ENCODE data around the gene NEURL3.
A peak's percentile ranks its signal among the peaks of the same experiment; 100 is the strongest.

The NEURL3 gene

GRCh38 chr2:96477458-96477857, 27.7 kb downstream of the NEURL3 start:
- H3K4me3 ChIP-seq (replicated peaks; ENCODE audit: insufficient read depth, low read length), result no peak overlapping the region
- DNase-seq (ENCODE audit: low read depth in 1 of 2, low spot score in 1 of 2), result no peak
- no peak overlapping the region for H3K27ac ChIP-seq (replicated peaks)
- H3K27me3 ChIP-seq (ENCODE audit: insufficient read depth, poor library complexity, severe bottlenecking), result no peaks in the 10 kb centered on the region
- TF ChIP-seq REST (IDR thresholded peaks at IDR 0.05; ENCODE audit: insufficient replicate concordance, low read depth), result no peak
- TF ChIP-seq CTCF (IDR thresholded peaks at IDR 0.05; ENCODE audit: insufficient read depth, low read length), result no peak
- no peak for TF ChIP-seq GABPA (IDR thresholded peaks at IDR 0.05; ENCODE audit: low read depth)
- no peak for TF ChIP-seq POLR2AphosphoS5 (IDR thresholded peaks at IDR 0.05; ENCODE audit: low read depth)
- TF ChIP-seq SPI1 (IDR thresholded peaks at IDR 0.05; ENCODE audit: borderline replicate concordance, low read depth), result no peak

DNA sequence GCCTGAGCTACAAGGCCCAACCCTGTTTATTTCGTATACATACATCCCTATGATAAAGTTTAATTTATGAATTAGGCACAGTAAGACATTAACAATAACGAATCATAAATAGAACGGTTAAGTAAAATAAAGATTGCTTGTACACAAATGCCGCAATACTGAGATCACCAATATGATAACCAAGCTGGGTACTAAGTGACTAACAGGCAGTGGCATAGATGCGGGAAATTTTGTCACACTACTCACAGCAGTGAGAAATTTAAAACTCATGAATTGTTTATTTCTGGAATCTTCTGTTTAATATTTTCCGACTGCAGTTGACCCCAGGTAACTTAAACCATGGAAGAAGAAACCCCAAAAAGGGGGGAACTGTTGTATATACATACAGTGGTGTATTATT, 33.4 kb downstream of the NEURL3 start:
- TF ChIP-seq GABPA (IDR thresholded peaks at IDR 0.05; ENCODE audit: low read depth) (no peak), REST (IDR thresholded peaks at IDR 0.05; ENCODE audit: insufficient replicate concordance, low read depth) (no peak), SPI1 (IDR thresholded peaks at IDR 0.05; ENCODE audit: borderline replicate concordance, low read depth) (no peak), CTCF (IDR thresholded peaks at IDR 0.05; ENCODE audit: insufficient read depth, low read length) (no peak), POLR2AphosphoS5 (IDR thresholded peaks at IDR 0.05; ENCODE audit: low read depth) (no peak)
- no peak overlapping the region for H3K27ac ChIP-seq (replicated peaks)
- H3K27me3 ChIP-seq (ENCODE audit: insufficient read depth, poor library complexity, severe bottlenecking), result no peaks in the 10 kb centered on the region
- no peak overlapping the region for H3K4me3 ChIP-seq (replicated peaks; ENCODE audit: insufficient read depth, low read length)
- DNase-seq (ENCODE audit: low read depth in 1 of 2, low spot score in 1 of 2), result no peak

- no peak for DNase-seq (ENCODE audit: low read depth in 1 of 2, low spot score in 1 of 2)
- no peak for TF ChIP-seq POLR2AphosphoS5 (IDR thresholded peaks at IDR 0.05; ENCODE audit: low read depth)
- TF ChIP-seq CTCF (IDR thresholded peaks at IDR 0.05; ENCODE audit: insufficient read depth, low read length), result peak; percentile 5
- TF ChIP-seq REST (IDR thresholded peaks at IDR 0.05; ENCODE audit: insufficient replicate concordance, low read depth), result no peak
- Histone ChIP-seq H3K27ac (replicated peaks) (no peak overlapping the region), H3K4me3 (replicated peaks; ENCODE audit: insufficient read depth, low read length) (no peak overlapping the region), H3K27me3 (ENCODE audit: insufficient read depth, poor library complexity, severe bottlenecking) (no peaks in the 10 kb centered on the region)
Observed at GRCh38 chr2:96470636-96471035, 34.5 kb downstream of the NEURL3 start.

Data from HL-60 (cell line).